ENCODE results near the gene CCNDBP1. TPM values are rescaled to one million over a fixed set of nuclear protein-coding genes. Genes with fewer than 3 reads are reported as not detected.
"Not testable (repeated sequence)": the region's sequence is repeated elsewhere in the genome, so short reads cannot be mapped to it uniquely, and the experiment has no call there.

The CCNDBP1 gene
- total RNA-seq, 2 donors from 2014 or later, result 73.5 to 93.6 TPM

DNA sequence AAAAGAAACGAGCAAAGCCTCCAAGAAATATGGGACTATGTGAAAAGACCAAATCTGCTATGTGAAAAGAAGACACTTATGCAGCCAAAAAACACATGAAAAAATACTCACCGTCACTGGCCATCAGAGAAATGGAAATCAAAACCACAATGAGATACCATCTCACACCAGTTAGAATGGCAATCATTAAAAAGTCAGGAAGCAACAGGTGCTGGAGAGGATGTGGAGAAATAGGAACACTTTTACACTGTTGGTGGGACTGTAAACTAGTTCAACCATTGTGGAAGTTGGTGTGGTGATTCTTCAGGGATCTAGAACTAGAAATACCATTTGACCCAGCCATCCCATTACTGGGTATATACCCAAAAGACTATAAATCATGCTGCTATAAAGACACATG is 8.1 kb upstream of the CCNDBP1 start:
- H3K9me3 ChIP-seq (ENCODE audit: control insufficient read depth, low read length, poor library complexity, severe bottlenecking); H3K36me3 Mint-ChIP-seq (ENCODE audit: low read depth); H3K27ac Mint-ChIP-seq; H3K4me1 Mint-ChIP-seq; H3K27me3 Mint-ChIP-seq; DNase-seq; H3K4me3 Mint-ChIP-seq; ATAC-seq: not testable (repeated sequence)

DNA sequence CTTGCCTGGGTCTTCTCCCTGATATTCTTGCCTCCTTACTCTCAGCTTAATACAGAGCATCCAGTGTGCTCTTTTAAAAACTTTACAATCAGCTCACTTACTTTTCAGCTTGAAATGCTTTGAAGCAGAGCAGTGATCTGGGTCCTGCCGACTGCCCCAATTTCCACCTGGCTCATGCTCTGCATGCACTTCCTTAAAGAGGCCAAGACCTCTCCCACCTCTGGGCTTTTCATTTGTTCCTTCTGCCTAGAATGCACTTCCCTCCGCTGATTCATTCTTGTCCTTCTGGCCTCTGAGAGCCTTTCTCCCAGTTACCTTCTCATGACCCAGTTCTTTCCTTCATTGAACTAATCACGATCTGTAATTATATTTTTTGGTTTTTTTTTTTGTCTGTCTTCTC is 1.9 kb upstream of the CCNDBP1 start:
- H3K36me3 Mint-ChIP-seq (ENCODE audit: low read depth), result peaks cover 2% of the 10 kb centered on the region
- peak overlapping the region; percentile 3 for H3K4me3 Mint-ChIP-seq
- peaks cover 28% of the 10 kb centered on the region for H3K4me1 Mint-ChIP-seq
- no peak for DNase-seq
- ATAC-seq, result no peak
- peak overlapping the region; percentile 74 for H3K27ac Mint-ChIP-seq
- H3K9me3 ChIP-seq (ENCODE audit: control insufficient read depth, low read length, poor library complexity, severe bottlenecking), result no peaks in the 10 kb centered on the region
- no peaks in the 10 kb centered on the region for H3K27me3 Mint-ChIP-seq

DNA sequence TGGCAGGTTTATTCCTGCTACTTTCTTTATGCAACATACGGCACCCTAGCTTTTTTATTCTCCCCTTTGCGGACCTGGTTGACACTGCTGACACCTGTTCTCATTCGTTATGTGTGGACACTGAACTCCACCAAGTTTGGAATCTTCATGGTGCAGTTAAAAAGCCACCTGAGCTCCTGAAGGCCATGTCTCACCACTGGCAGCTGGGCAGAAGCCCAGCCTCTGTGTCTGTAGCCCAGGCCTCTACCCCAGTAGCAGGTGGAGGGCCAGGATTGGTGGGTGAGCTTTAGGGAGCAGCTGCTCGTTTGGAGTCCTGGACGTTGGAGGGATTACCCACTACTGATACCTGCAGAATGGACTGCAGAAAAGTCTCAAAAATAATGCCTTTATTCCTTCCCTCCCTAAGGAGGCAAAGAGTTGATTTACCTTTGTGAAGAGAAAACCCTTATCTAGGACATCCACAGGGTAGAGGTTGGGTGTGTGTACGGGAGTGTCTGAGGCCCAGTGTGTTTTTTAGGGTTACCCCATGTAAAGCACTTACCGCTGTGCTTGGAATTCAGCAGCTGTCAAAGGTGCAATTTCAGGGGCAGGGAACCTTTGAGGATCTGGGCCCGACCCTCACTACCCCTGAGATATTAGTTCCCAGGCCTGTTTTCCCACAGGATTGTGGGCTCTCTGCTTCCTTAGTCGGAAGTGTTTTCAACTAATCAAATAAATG is 637 bp upstream of the CCNDBP1 start:
- Mint-ChIP-seq H3K27ac (peak overlapping the region; percentile 96), H3K27me3 (no peaks in the 10 kb centered on the region), H3K4me1 (peaks cover 33% of the 10 kb centered on the region), H3K36me3 (ENCODE audit: low read depth) (peaks cover 5% of the 10 kb centered on the region), H3K4me3 (peak overlapping the region; percentile 92)
- ATAC-seq (no peak), DNase-seq (no peak)
- no peaks in the 10 kb centered on the region for H3K9me3 ChIP-seq (ENCODE audit: control insufficient read depth, low read length, poor library complexity, severe bottlenecking)

DNA sequence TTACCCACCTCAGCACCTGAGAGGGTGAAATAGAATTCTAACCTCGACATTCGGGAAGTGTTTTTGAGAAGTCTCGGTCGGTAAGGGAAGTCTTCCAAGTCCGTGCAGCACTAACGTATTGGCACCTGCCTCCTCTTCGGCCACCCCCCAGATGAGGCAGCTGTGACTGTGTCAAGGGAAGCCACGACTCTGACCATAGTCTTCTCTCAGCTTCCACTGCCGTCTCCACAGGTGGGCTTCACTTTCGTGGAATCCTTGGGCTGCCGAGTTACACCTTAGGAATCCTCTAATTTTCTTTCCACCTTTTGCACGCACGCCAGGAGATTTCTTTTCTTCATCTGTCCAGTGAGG is 775 bp downstream of the CCNDBP1 start:
- Mint-ChIP-seq H3K4me1 (peaks cover 41% of the 10 kb centered on the region), H3K36me3 (ENCODE audit: low read depth) (peaks cover 7% of the 10 kb centered on the region), H3K4me3 (peak overlapping the region; percentile 92), H3K27ac (peak overlapping the region; percentile 96), H3K27me3 (no peaks in the 10 kb centered on the region)
- DNase-seq (no peak), ATAC-seq (no peak)
- no peaks in the 10 kb centered on the region for H3K9me3 ChIP-seq (ENCODE audit: control insufficient read depth, low read length, poor library complexity, severe bottlenecking)

DNA sequence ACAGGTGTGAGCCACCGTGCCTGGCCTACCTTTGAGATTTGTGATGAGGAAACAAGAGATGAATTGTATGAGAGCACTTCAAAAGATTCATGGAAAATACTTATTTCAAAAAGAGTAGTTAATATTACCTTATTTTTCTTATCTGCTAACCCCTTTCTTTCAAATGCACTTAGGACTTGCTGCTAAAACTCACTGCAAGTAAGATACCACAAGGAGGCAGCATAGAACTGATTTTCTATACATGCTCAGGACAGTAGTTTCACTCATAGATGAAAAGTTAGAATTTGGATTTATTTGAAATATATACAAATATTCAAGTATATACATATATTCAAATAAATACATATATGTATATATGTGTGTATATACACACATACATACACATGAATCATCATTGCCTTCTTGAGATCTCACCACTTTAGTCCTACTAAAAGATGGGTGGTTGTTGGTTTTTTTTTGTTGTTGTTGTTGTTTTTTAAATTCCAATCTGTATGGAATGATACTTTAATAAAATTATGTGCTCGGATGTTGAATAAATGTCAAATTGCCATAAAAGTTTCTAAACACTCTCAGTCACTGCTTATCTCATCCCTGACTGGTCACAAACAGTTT is 2.4 kb downstream of the CCNDBP1 start:
- Mint-ChIP-seq H3K27ac (peak overlapping the region; percentile 96), H3K4me3 (peak overlapping the region; percentile 92), H3K36me3 (ENCODE audit: low read depth) (peaks cover 9% of the 10 kb centered on the region), H3K27me3 (no peaks in the 10 kb centered on the region), H3K4me1 (peaks cover 43% of the 10 kb centered on the region)
- DNase-seq, result no peak
- H3K9me3 ChIP-seq (ENCODE audit: control insufficient read depth, low read length, poor library complexity, severe bottlenecking), result no peaks in the 10 kb centered on the region
- ATAC-seq, result no peak

DNA sequence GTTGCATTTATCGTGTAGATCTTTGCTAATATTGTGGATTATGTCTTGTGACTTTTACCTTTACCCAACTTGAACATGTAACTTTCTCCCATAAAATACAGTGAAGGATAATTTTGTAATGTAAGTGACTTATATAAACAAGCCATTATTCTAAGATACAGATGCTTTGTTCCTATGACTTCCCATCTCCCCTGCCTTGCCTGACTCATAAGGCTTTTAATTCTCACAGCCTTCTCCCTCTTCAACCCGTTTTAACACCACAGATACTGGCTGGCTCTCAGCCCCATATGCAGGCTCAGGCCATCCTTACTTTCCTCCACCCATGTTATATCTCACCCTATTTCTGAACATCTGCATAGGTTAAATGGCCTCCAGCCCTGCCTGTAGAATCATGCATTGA is 4.1 kb downstream of the CCNDBP1 start:
- Mint-ChIP-seq H3K36me3 (ENCODE audit: low read depth) (peaks cover 7% of the 10 kb centered on the region), H3K27ac (peak overlapping the region; percentile 51), H3K4me3 (peak overlapping the region; percentile 31), H3K4me1 (peaks cover 36% of the 10 kb centered on the region), H3K27me3 (no peaks in the 10 kb centered on the region)
- ATAC-seq, result no peak
- DNase-seq, result no peak
- no peaks in the 10 kb centered on the region for H3K9me3 ChIP-seq (ENCODE audit: control insufficient read depth, low read length, poor library complexity, severe bottlenecking)

DNA sequence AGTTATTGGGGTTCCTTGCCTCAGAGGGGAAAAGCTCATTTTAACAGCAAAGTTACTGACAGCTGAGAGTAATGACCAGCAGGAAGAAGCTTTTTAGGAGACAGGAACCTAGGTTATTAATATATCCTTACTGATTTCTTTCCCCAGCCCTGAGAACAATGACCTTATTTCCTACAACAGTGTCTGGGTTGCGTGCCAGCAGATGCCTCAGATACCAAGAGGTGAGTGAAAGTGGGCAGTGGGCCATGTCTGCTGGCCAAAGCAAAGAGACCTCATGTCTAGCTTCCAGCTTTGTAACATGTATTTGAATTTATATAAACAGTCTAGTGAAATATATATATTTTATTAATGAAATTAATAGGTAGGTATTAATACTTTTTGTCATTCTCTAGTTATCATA is 5.0 kb downstream of the CCNDBP1 start:
- Mint-ChIP-seq H3K27ac (peak overlapping the region; percentile 51), H3K27me3 (no peaks in the 10 kb centered on the region), H3K4me3 (no peak overlapping the region), H3K36me3 (ENCODE audit: low read depth) (peaks cover 9% of the 10 kb centered on the region), H3K4me1 (peaks cover 31% of the 10 kb centered on the region)
- H3K9me3 ChIP-seq (ENCODE audit: control insufficient read depth, low read length, poor library complexity, severe bottlenecking), result no peaks in the 10 kb centered on the region
- DNase-seq (no peak), ATAC-seq (no peak)

DNA sequence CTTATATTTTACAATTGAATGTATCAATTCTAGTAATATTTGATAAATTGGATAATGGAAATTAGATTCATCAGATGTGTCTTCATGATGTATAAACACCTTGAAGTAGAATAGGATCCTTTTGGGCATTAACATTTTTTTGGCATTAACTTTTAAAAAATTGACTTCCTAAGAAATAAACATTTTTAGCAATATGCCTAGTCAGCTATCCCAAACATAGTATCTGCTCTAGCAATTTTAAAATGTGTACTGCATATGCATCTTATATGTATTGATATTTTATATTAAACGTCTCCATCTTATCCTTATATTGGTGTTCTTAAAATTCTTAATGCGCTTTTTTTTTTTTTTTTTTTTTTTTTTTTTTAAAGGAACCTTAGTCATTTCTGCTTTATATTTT is 8.5 kb downstream of the CCNDBP1 start:
- no peak overlapping the region for H3K27ac Mint-ChIP-seq
- peaks cover 14% of the 10 kb centered on the region for H3K4me1 Mint-ChIP-seq
- H3K27me3 Mint-ChIP-seq, result no peaks in the 10 kb centered on the region
- no peak for ATAC-seq
- H3K36me3 Mint-ChIP-seq (ENCODE audit: low read depth), result peaks cover 23% of the 10 kb centered on the region
- no peaks in the 10 kb centered on the region for H3K9me3 ChIP-seq (ENCODE audit: control insufficient read depth, low read length, poor library complexity, severe bottlenecking)
- no peak for DNase-seq
- H3K4me3 Mint-ChIP-seq, result no peak overlapping the region

DNA sequence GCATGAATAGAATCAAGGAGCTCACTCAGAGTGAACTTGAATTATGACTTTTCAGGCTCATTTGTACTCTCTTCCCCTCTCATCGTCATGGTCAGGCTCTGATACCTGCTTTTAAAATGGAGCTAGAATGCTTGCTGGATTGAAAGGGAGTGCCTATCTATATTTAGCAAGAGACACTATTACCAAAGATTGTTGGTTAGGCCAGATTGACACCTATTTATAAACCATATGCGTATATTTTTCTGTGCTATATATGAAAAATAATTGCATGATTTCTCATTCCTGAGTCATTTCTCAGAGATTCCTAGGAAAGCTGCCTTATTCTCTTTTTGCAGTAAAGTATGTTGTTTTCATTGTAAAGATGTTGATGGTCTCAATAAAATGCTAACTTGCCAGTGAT is 9.6 kb downstream of the CCNDBP1 start:
- Mint-ChIP-seq H3K27ac (no peak overlapping the region), H3K4me3 (no peak overlapping the region)
- no peak for ATAC-seq

DNA sequence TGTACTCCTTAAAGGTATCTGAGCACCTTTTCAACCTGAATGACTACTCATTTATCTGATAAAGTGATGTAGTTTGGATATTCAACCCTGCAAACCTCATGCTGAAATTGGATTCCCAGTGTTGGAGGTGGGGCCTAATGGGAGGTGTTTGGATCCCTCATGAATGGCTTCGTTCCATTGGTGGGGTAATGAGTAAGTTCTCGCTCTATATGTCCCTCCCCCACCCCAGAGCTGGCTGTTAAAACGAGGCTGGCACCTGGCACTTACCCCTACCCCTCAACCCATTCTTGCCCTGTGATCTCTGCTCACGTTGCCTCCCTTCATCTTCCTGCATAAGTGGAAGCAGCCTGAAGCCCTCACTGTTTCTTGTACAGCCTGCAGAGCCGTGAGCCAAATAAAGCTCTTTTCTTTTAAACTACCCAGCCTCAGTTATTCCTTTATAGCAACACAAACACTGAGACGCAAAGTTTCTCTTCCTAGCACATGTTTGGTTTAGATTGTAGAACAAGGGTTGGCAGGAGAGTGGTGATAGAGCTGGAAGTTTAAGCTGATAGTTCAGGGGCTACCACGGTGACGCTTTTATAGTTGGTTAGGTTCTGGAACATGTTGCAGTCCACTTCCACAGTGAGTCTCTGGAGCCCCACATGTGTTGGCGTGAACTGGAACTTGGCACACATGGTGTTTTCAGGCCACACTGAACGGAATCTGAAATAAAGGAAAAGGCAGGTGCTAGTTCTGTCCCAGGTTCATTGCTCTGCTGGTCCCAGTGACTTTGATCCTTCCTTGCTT is 11.8 kb downstream of the CCNDBP1 start:
- peaks cover 16% of the 10 kb centered on the region for H3K36me3 Mint-ChIP-seq (ENCODE audit: low read depth)
- no peak overlapping the region for H3K27ac Mint-ChIP-seq
- H3K4me1 Mint-ChIP-seq, result peaks cover 4% of the 10 kb centered on the region
- no peak for DNase-seq
- ATAC-seq, result no peak
- no peak overlapping the region for H3K4me3 Mint-ChIP-seq
- H3K9me3 ChIP-seq (ENCODE audit: control insufficient read depth, low read length, poor library complexity, severe bottlenecking), result no peaks in the 10 kb centered on the region
- no peaks in the 10 kb centered on the region for H3K27me3 Mint-ChIP-seq

More for the DNA sequence above, 9.6 kb downstream of the CCNDBP1 start:
- Mint-ChIP-seq H3K4me1 (peaks cover 10% of the 10 kb centered on the region), H3K27me3 (no peaks in the 10 kb centered on the region), H3K36me3 (ENCODE audit: low read depth) (peaks cover 18% of the 10 kb centered on the region)
- DNase-seq, result no peak
- H3K9me3 ChIP-seq (ENCODE audit: control insufficient read depth, low read length, poor library complexity, severe bottlenecking), result no peaks in the 10 kb centered on the region

DNA sequence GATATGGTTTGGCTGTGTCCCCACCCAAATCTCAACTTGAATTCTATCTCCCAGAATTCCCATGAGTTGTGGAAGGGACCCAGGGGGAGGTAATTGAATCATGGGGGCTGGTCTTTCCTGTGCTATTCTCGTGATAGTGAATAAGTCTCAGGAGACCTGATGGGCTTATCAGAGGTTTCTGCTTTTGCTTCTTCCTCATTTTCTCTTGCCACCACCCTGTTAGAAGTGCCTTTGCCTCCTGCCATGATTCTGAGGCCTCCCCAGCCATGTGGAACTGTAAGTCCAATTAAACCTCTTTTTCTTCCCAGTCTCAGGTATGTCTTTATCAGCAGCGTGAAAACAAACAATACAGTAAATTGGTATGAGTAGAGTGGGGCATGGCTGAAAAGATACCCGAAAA is 12.6 kb downstream of the CCNDBP1 start:
- not testable (repeated sequence) for H3K27me3 Mint-ChIP-seq; H3K4me1 Mint-ChIP-seq; H3K4me3 Mint-ChIP-seq; H3K9me3 ChIP-seq (ENCODE audit: control insufficient read depth, low read length, poor library complexity, severe bottlenecking); H3K27ac Mint-ChIP-seq; DNase-seq; ATAC-seq
- H3K36me3 Mint-ChIP-seq (ENCODE audit: low read depth), result peaks cover 16% of the 10 kb centered on the region

DNA sequence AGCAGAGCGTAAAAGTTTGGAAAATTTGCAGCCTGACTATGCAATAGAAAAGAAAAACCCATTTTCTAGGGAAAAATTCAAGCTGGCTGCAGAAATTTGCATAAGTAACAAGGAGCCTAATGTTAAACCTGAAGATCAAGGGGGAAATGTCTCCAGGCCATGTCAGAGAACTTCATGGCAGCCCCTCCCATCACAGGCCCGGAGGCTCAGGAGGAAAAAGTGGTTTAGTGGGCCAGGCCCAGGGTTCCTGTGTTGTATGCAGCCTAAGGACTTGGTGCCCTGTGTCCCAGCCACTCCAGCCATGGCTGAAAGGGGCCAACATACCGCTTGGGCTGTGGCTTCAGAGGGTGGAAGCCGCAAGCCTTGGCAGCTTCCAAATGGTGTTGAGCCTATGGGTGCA is 13.4 kb downstream of the CCNDBP1 start:
- not testable (repeated sequence) for H3K27ac Mint-ChIP-seq; H3K4me3 Mint-ChIP-seq; DNase-seq; H3K4me1 Mint-ChIP-seq; H3K27me3 Mint-ChIP-seq; H3K9me3 ChIP-seq (ENCODE audit: control insufficient read depth, low read length, poor library complexity, severe bottlenecking); ATAC-seq
- H3K36me3 Mint-ChIP-seq (ENCODE audit: low read depth), result peaks cover 16% of the 10 kb centered on the region

DNA sequence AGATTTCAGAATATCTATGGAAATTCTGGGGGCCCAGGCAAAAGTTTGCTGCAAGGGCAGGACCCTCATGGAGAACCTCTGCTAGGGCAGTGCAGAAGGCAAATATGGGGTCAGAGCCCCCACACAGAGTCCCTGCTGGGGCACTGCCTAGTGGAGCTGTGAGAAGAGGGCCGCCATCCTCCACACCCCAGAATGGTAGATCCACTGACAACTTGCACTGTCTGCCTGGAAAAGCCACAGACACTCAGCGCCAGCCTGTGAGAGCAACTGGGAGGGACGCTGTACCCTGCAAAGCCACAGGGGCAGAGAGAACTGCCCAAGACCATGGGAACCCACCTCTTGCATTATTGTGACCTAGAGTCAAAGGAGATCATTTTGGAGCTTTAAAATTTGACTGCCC is 13.8 kb downstream of the CCNDBP1 start:
- no peaks in the 10 kb centered on the region for H3K9me3 ChIP-seq (ENCODE audit: control insufficient read depth, low read length, poor library complexity, severe bottlenecking)
- Mint-ChIP-seq H3K36me3 (ENCODE audit: low read depth) (peaks cover 17% of the 10 kb centered on the region), H3K27me3 (peaks cover under 1% of the 10 kb centered on the region), H3K4me3 (no peak overlapping the region), H3K27ac (no peak overlapping the region), H3K4me1 (peaks cover 8% of the 10 kb centered on the region)
- no peak for DNase-seq
- no peak for ATAC-seq

All from T-helper 17 cell (primary cell).